ENCODE results near the gene ZNF215. TPM values are rescaled to one million over a fixed set of nuclear protein-coding genes. Genes with fewer than 3 reads are reported as not detected.

The ZNF215 gene
- total RNA-seq = 6.8 and 7.1 TPM in 2 replicates

DNA sequence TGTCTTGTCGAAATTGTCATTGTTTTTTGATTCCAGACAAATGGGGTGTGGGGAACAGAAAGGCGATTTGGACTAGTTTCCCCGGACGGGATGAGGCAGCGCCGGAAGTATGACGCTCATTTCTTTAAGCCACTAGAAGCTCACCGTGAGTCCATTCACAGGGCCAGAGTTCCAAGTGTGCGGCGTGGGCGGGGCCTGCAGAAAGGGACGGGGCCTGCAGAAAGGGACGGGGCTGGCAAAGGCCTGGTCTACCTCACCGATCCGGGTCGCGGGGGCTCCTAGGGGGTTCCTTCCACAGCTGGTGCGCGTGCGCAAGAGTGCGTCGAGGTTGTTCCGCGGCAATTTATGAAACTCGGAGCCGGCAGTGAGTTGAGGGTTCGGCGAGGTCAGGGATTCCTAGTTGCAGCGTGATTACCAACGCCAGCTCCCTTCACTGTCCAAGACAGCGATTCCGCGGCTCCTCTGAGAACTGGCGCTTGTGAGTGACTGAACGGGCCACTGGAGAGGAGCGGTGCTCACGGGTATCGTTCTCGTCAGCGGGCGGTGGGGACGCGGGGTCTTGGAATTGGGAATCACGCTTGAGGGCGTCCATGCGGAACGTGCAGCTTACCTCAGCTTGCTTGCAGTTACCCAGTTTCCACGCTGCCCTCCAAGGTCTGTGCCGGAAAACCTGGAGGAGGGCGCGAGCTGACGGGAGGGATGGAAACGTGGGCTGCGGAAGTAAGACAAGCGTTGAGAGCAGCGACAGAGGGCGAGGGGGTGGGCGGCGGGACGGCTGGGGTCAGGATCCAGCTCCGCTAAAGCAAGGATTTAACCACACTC is at the start of gene ZNF215:
ZNF215 (plus strand) TSS at position 219 of the 822 bp plus-strand sequence. CDS start 5,847 bp downstream, outside the sequence.

GRCh38 chr11:6892400-6892799 is 33.8 kb upstream of the ZNF215 start, which contains the start of gene OR2D2:
OR2D2 (minus strand) TSS chr11:6892500; CDS start chr11:6892500, 0 bp downstream.

DNA sequence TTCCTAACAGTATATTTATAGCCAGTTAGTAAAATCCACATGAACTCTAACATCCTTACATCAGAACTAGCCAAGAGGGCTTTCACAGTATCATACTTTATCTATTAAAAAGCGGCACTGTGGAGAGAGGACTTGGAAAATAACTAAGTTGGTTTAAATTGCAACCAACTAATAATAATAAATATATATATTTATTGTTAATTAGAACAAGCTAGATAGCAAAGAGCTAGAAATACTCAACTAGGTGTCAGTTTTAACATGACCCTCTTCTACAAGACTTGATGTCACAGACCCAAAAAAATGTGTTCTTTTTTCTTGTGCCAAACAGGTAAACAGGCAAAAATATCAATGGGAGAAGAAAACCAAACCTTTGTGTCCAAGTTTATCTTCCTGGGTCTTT is 5.5 kb upstream of the ZNF215 start, which contains the start of gene OR2D3:
OR2D3 (plus strand) TSS at position 301 of the 400 bp plus-strand sequence; CDS start at position 301, 0 bp downstream.

Other genes with a start within 250 kb of the ZNF215 start
- gene MRPL17, start 243.1 kb upstream of the ZNF215 start, total RNA-seq = 68.8 and 105 TPM in 2 replicates
- under 0.01 and 0.28 TPM in 2 replicates for gene OR2AG2, start 154.4 kb upstream of the ZNF215 start, total RNA-seq
- gene OR2AG1, start 143.4 kb upstream of the ZNF215 start, total RNA-seq = not detected in 2 replicates
- 0.19 and 0.28 TPM in 2 replicates for gene OR6A2, start 126.7 kb upstream of the ZNF215 start, total RNA-seq
- not detected in 2 replicates for gene OR10A5, start 80.7 kb upstream of the ZNF215 start, total RNA-seq
- not detected in 2 replicates for gene OR10A2, start 63.4 kb upstream of the ZNF215 start, total RNA-seq
- not detected in 2 replicates for gene OR10A4, start 49.8 kb upstream of the ZNF215 start, total RNA-seq
- 0.28 and 0.38 TPM in 2 replicates for gene OR2D2, start 33.9 kb upstream of the ZNF215 start, total RNA-seq
- gene OR2D3, start 5.4 kb upstream of the ZNF215 start, total RNA-seq = not detected in 2 replicates
- gene ZNF214, start 93.9 kb downstream of the ZNF215 start, total RNA-seq = 3.1 and 3.9 TPM in 2 replicates
- gene NLRP14, start 94.1 kb downstream of the ZNF215 start, total RNA-seq = under 0.01 and 0.19 TPM in 2 replicates
- under 0.01 TPM in 1 of 2 replicates, not detected in the other for gene RBMXL2, start 162.6 kb downstream of the ZNF215 start, total RNA-seq